ENCODE results near the gene KCTD18.

The KCTD18 gene

DNA sequence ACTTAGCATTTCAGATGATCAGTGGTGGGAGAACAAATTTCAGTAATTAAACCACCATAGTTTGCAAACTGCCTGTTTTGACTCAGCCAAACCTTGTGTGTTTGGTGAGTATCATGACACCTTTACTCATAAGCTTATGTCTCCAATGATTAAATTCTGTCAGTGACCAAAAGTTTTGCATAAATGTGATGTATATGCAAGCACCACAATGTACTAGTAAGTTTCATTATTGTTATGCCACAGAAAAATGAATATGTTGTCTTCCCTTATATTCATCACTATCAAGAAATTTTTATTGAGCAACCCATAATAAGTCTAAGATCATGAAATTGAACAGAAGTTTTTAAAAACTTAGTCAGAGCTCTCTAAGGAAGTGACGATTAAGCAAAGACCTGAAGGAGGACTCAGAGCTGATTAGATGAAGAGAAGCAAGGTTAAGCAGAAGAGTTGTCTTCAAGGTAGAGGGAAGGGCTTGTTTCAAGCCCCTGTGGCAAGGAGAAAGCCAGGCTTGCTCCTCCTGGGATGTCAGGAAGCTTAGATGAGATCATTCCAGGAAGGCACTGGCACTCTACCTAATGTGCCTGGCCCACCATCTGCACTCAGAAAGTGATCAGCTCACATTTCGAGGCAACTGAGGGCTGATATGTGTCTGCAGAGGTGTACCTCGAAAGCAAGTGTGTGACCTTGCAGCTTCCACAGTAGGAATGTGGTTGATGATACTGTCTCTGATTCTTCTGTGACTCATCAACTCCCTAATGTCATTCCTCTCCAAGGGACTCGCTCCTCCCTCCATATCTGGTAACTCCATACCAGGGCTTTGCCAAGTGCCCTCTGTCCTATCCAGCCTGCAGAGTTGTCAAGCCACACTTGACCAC lies 54.7 kb downstream of the KCTD18 start:
- DNase-seq = no peak

DNA sequence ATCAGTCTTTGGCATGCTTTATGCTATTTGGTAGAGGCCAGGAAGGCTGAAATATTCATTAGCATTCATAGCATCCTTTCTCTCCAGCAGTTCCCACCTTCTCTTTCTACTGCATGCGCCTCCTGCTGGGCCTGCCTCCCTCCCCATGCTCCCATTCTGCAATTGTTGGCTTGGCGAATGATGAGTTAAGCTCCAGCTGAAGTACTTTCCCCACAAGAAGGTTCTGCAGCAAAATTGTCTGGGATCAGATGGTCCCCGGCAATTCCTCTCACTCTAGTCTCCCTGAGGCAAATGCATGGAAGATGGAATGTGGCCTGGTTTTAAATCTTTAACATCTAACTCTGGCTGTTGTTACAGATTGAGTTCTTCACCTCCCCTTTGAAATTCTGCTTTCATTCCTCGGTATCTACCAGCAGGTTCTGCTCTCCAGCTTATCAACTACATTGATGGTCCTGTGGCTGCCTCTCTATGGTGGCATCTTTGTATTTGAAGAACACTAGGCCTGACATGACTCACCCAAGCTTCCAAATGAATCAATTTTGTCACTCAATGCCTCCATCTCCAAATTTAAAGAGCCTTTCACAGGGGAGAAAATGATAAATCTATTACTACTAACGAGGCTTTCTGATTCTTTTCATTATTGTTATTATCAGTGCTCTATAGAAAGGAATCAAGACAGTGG lies 55.9 kb downstream of the KCTD18 start:
- DNase-seq = no peak

DNA sequence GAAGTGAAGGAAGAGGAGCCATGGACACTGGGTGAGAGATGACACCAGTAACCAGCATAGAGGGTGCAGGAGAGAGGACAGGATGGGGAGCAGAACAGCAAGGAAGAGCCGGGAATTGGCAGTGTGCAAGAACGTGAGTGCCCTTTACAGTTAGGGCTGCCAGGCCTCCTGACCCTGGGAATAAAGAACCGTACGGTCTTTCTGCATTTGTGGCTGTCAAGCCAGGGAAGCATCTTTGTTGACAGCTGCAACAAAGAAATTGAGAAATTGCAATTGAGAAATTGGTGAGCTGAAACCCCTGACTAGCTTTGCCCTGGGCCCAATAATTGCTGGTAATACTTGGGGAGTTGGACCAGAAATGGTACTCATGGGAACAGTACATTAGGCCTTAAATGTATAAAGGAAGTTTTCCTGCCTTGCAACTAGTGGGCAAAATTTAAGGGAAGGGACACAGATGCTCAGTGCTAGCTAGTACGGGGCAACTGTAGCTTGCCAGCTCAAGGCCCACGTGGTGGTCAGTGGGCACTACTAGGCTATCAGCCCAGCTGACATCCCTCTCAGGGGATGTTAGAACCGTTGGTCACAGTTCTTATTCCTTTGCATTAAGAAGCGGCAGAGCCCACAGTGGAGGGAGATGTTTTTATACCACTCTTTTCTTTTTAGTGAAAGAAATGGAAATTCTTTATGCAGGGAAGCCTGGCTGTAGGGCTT lies 56.6 kb downstream of the KCTD18 start:
- DNase-seq = no peak

DNA sequence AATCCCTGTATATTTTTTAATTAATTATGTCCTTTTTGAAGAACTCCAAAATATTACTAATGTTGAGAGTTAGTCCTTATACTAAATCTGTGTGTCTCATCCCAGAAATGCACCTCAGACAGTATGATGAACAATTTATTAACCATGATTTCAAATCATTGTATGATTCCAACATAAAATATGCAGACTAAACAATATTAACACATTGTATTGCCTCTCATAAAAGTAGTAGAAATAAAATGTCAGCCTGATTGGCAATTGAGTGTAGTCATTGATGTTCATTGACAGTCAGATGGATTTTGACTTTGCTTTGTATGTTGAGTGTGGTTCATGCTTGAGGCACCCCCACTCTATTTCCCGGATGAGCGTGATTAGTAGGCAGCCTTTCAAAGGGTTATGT lies 57.5 kb downstream of the KCTD18 start:
- DNase-seq = no peak

DNA sequence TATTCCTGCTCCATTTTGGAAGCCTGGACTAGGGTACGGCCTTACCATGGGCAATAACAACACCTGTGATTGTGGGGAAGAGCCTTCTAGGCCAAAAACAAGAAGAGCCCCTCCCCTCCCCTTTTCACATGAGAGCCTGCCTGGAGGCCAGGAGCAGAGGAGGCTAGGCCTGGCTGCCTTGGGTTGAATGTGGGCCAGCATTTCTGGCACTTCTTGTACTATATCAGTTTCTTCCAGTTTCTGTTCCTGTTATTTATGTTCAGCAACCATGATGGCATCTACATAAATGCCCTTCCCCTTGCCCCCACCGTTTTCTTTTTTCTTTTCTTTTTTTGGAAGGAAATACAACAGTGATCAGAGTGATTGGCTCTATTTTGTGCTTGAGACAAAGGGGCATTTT lies 58.4 kb downstream of the KCTD18 start:
- DNase-seq = peak in 1 of 2 donors; percentile 26

DNA sequence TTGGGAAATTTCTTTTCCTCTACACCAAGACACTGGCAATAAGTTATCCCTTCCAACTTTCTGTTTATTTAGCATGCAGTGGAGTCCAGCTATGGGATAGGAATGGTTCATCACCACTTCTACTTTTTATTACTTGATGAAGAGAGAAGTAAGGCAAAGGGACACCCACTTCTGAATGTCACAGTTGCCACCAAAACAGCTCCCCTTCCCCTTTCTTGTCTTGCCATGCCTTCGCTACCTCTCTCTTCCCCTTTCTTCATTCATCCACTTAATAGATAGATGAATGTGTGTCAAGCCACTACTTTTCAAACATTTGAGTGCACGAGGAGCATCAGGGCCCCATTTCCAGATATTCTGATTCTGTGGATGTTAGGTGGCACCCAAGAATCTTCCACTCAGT lies 59.6 kb downstream of the KCTD18 start:
- DNase-seq = peak; percentile 39 to 47

DNA sequence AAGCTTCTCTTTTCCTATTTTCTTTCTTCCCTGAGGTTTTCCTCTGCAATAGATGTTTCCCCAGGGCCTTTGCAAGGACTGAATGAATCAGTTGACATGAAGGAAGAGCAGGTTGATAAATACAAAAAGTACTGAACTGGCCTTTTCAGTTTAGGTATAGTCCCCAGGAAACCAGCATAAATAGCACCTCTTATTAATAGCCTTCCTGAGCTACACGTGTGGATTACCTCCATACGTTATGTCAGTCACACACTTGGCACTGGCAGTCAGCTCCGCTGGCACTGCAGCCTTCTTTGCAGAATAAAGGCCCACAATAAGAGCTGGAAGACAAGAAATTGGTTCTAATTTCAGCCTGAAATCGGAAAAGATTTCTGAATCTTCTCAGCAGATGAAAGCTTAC lies 60.7 kb downstream of the KCTD18 start:
- no peak for DNase-seq

DNA sequence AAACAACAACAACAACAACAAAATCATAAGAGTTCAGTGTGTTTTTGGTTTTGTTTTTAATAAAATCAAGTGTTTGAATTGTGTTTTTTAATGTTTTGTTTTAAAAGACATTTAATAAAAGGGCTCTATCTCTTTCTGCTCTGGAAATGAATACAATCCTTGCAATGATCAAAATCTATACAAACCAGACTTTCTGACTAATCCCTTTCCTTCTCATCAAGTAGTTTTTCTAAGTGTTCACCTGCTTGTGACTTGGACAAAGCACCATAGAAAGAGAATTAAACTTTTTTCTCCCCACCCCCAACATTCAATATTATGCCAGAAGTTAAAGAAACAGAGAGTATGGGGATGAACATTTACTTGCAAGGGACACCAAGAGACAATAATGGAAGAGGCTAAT lies 61.4 kb downstream of the KCTD18 start:
- no peak for DNase-seq

DNA sequence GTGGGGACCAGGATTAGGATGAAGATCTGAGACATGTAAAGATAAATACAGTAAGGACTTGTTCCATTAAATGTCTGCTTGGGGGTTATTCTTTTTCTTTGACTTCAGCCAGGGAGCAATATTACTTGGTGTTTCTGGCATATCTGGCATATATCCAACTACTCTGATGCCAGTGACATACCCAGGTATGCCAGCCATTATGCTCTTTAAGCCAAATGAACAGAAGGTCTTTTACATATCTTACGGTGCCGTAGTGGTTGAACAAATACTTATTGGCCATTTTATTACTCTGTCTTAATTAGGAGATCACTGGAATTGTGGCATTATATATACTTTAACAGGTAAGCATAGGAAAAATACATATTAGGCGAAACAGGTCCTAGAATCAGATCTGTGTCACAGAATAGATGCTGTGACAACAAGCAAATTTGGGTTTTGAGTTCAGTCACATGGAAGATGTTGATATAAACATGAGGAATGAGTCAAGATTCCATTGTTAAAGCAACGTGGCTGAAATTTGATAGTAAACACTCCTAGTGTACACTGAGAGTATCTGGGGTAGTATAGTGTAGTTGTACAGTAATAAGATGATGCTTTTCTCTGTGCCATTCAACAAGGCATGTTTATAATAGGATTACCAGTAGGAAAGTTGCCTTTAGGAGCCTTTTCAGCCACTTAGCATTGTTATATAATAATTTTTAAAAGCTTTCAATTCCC lies 62.6 kb downstream of the KCTD18 start:
- no peak for DNase-seq

DNA sequence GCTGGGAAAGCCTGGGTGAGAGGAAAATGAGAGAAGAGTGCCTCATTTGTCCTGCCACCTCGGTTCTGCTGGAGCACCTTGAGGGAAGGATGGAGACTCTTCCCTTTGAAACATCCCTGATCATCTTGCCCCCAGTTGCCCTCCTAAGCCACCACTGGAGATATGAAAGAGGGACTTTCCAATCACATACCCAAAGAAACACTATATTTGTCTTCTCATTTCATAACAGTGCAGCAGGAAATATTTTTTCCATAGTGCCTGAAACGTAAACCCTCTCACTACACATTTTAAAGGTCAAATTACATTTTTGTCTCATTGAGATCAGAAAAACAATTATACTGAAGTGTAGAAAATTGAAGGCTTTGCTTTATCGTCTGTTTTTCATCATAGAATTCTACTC lies 63.3 kb downstream of the KCTD18 start:
- DNase-seq = no peak

DNA sequence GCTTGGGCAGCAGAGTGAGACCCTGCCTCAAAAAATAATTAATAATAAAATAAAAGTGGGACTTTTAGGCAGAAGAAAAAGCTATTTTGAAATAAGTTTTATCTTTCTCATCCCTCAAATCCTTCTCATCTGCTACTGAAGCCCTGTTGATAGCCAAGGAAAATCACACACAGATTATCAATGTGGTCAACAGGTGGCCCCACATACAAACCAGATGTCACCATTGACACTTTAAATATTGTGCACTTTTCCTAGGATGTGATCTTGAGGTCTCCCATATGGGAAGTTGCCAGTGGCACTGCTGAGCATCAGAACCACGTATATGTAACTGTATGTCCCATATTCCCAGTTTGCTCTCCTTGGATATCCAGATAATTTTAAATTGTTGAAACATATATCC lies 64.6 kb downstream of the KCTD18 start:
- DNase-seq = no peak

DNA sequence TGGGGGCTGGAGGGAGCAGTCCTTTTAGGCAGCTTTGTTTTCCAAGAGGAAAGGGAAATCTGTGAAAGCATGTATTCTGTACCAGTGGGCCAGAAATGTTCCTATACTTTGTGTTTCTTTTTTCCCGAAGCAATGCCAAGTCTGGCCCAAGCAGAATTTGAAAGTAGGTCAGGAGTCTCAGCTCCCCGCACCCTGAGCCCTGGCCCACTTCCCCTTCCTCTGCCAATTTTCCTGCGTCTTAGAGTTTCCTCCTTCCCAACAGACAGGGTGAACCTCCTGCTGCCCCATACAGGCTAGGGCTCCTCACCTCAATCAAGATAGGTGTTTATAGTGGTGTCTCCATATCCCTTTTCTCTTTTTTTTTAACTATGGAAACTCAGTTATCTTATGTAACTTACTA lies 65.3 kb downstream of the KCTD18 start:
- no peak for DNase-seq

DNA sequence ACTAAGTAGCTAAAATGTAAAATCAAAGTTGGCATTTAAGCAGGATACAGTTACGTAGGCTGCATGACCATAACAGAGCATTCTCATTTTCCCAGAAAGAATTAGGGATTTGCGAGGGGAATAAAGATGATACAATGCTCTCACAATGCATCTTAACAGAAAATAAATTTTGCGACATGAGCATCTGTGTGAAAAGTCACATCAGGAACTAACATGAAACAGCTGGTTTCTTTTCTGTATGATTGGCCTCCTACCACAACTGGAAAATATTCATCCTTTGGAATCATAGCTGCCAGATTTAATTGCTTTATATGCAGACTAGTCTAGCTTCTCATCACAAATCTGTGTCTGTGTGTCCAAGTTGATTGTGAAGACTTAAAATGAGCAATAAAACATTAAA lies 66.0 kb downstream of the KCTD18 start:
- DNase-seq = no peak

DNA sequence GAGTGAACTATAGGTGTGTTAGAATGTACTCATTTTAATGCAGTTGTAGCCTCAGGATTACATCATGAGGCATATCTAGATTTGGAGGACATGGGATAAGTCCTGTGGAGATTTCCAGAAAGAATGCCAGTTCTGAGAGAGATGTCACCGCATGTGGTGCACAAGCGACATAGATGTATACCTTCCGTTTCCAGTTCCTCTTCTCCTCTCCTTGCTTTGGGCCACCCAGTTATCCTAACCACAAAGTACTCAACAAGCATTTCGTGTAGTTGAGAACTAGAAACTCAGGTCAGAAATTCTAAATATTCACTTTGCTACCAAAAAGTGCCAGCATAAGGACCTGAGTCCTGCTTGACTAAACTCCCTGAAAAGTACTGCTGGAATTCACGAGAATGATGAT lies 66.5 kb downstream of the KCTD18 start:
- no peak for DNase-seq

DNA sequence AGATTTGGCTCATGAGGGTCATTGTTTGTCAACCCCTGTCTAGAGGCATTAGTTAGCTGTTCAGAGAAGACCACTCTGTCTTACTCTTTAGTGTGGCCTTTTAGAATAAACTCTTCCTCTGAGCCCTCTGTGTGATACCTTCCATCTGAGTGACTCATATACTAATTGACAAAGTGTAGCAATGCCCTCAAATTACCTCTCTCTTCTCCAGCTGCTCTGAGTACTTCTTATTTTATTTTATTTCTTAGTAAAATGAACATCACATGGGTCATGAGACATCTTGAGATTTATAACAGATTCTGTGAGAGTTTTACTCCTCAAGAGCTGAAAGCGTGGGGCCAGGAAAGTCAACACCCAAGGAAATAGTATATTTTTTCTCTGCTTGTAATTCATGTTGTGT lies 67.4 kb downstream of the KCTD18 start:
- DNase-seq = no peak

DNA sequence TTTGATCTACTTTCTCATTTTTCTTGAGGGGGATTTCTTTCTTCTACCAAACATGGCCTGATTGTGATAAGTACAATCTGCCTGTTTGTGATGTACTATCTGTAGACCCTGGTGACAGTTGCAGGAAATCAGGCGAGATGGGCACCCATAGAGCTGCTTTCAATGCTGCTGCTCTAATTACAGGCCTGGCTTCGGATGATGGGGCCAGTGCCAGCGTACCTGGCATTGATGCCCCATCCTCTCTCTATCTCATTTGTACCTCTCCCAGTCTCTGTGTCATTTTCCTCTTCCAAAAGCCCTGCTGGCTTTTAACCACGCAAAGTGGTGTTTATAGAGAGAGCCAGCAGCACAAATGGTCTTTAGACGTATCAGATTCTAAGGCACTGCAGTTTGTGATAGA lies 69.9 kb downstream of the KCTD18 start:
- no peak for DNase-seq
